Aorta (tissue), 5 donors: Measurements from ENCODE around the gene TMOD2. TPM values are rescaled to one million over a fixed set of nuclear protein-coding genes. Genes with fewer than 3 reads are reported as not detected.
A peak's percentile ranks its signal among the peaks of the same experiment; 100 is the strongest.
"Not testable (repeated sequence)": the region's sequence is repeated elsewhere in the genome, so short reads cannot be mapped to it uniquely, and the experiment has no call there.

ENCODE experiments used
- ATAC-seq: fragments of 200-7000 bp; cut with Tn5 transposase; one replicate; pipeline ENCODE4 v1.9.1; 2022; ENCODE audit warnings: moderate library complexity; ENCODE audit not compliant: low FRiP score
- DNase-seq, 2 donors: peaks; one replicate each; pipeline ENCODE4 v3.0.0-alpha.2; 2020
- H3K27ac ChIP-seq, 2 donors: one replicate each; pipeline ENCODE4 v1.5.1; 2013; ENCODE audit warnings: low read length in 2 of 2, mild to moderate bottlenecking in 2 of 2, moderate library complexity in 2 of 2, control low read depth in 1 of 2, inconsistent platforms in 1 of 2, low read depth in 1 of 2
- H3K27me3 ChIP-seq, 2 donors: one replicate each; pipeline ENCODE4 v1.6.1; 2013; ENCODE audit warnings: control low read depth in 1 of 2, low read length in 1 of 2, mild to moderate bottlenecking in 1 of 2, moderate library complexity in 1 of 2; ENCODE audit not compliant: insufficient read depth in 2 of 2, control insufficient read depth in 1 of 2
- H3K36me3 ChIP-seq, 2 donors: one replicate each; pipeline ENCODE4 v1.6.1; 2013; ENCODE audit warnings: control low read depth in 1 of 2, low read length in 1 of 2, mild to moderate bottlenecking in 1 of 2; ENCODE audit not compliant: insufficient read depth in 2 of 2, control insufficient read depth in 1 of 2
- H3K4me1 ChIP-seq, 2 donors: one replicate each; pipeline ENCODE4 v1.6.1; 2013; ENCODE audit warnings: low read length in 2 of 2, control low read depth in 1 of 2, mild to moderate bottlenecking in 1 of 2, moderate library complexity in 1 of 2; ENCODE audit not compliant: insufficient read depth in 2 of 2, control insufficient read depth in 1 of 2
- H3K4me3 ChIP-seq, 2 donors: one replicate each; pipeline ENCODE4 v1.5.1; 2013; ENCODE audit warnings: low read length in 2 of 2, control low read depth in 1 of 2, mild to moderate bottlenecking in 1 of 2
- H3K9me3 ChIP-seq: one replicate; pipeline ENCODE4 v1.6.1; 2013; ENCODE audit warnings: mild to moderate bottlenecking, low read length; ENCODE audit not compliant: control insufficient read depth
- WGBS, 2 donors: extraction: QIAGEN DNeasy Blood & Tissue Kit; methylation state at CpG; one replicate each; pipeline ENCODE4 v1.1.7; 2013; 5-methylcytosine and 5-hydroxymethylcytosine counted together
- intact Hi-C, 2 donors: fragments of 100-400 bp; cut with DNase I; formaldehyde crosslinking; loops; one replicate each; pipeline versions ENCODE4 v1.14.2 to v1.15.0; 2022
- polyA plus RNA-seq, 2 donors: library from polyadenylated mRNA; stranded (reverse); fragments of 200-250 nt; gene quantifications; one replicate each; pipeline ENCODE4 v1.2.3, GENCODE V29; 2013
- total RNA-seq, 2 donors: library from RNA; stranded (reverse); fragmentation: NEBNext Ultra II Directional; extraction: Animal tissue kit (Norgen Biotek cat#: 25700); gene quantifications; one replicate each; pipeline ENCODE4 v1.2.1, GENCODE V29; 2021
- donor health status: healthy with polysubstance abuse.
- donor health status: Bipolar disorder and iron deficiency.
- donor health status: DM: no; HTN: no; CAD: no.
- donor health status: DM: no; HTN: no; CAD: no.
- donor health status: DM: yes; HTN: yes; CAD: no.

The TMOD2 gene
- total and polyA plus RNA-seq, 4 donors: 2.3 to 33.1 (median 11.8) TPM

- no peaks in the 10 kb centered on the region for H3K9me3 ChIP-seq
- intact Hi-C loops: loop anchor here (2.0 kb wide), 1 partner anchor 125 kb away; no protein-coding TSS in a partner anchor
- WGBS, 2 donors: 55 to 60% methylated on average over 11 of the region's 11 CpGs
- H3K27me3 ChIP-seq: no peaks in the 10 kb centered on the region
- DNase-seq (no peak), ATAC-seq (peak; percentile 86)
- H3K4me3 ChIP-seq: no peak overlapping the region
- no peaks in the 10 kb centered on the region for H3K4me1 ChIP-seq
- H3K36me3 ChIP-seq: peaks cover 0 to 5% of the 10 kb centered on the region in 2 donors
- H3K27ac ChIP-seq: no peak overlapping the region
Measured at GRCh38 chr15:51775967-51776816, 24.8 kb downstream of the TMOD2 start.

- Histone ChIP-seq H3K4me1 (no peaks in the 10 kb centered on the region), H3K9me3 (no peaks in the 10 kb centered on the region), H3K27me3 (no peaks in the 10 kb centered on the region), H3K4me3 (no peak overlapping the region), H3K27ac (no peak overlapping the region), H3K36me3 (peaks cover 0 to 7% of the 10 kb centered on the region in 2 donors)
- DNase-seq (peak in 1 of 2 donors; percentile 57), ATAC-seq (peak; percentile 91)
- intact Hi-C loops: loop anchor here (2.0 kb wide), 1 partner anchor 126 kb away; no protein-coding TSS in a partner anchor
- 53 to 55% methylated on average over 6 of the region's 6 CpGs for WGBS, 2 donors
Measured at GRCh38 chr15:51776952-51777569, 25.7 kb downstream of the TMOD2 start.

DNA sequence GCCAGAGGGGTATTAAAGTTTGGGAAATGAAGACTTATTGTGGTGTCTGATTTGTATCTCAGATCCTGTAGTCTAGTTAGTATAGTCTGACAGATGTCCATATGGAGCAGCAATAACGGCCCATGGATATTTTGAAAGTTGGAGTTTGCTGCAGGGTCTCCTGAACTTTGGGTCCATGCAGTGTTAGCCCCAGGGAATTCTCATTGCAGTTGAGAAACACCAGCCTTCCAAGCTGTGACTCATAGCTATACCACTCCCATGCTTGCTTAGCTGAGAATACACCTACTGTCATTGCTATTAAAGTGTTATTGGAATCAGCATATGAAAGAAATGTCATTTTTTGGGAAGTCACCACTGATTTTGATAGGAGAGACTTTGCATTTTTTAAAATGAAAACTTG lies 29.2 kb downstream of the TMOD2 start:
- Histone ChIP-seq H3K27me3 (no peaks in the 10 kb centered on the region), H3K9me3 (no peaks in the 10 kb centered on the region), H3K27ac (no peak overlapping the region), H3K36me3 (peaks cover 5 to 8% of the 10 kb centered on the region in 2 donors), H3K4me1 (no peaks in the 10 kb centered on the region), H3K4me3 (no peak overlapping the region)
- intact Hi-C loops: no loop called here
- WGBS, 2 donors: 76 to 89% methylated on average over 1 of the region's 1 CpG
- no peak for ATAC-seq
- no peak for DNase-seq

GRCh38 chr15:51781506-51781905 lies 30.1 kb downstream of the TMOD2 start:
- intact Hi-C loops: no loop called here
- Histone ChIP-seq H3K4me1 (no peaks in the 10 kb centered on the region), H3K9me3 (no peaks in the 10 kb centered on the region), H3K27me3 (no peaks in the 10 kb centered on the region), H3K4me3 (no peak overlapping the region), H3K27ac (no peak overlapping the region), H3K36me3 (peaks cover 5 to 8% of the 10 kb centered on the region in 2 donors)
- 53 to 95% methylated on average over 2 of the region's 2 CpGs for WGBS, 2 donors
- no peak for DNase-seq
- no peak for ATAC-seq

GRCh38 chr15:51782357-51782896 lies 31.0 kb downstream of the TMOD2 start:
- ATAC-seq: no peak
- no peak overlapping the region for H3K4me3 ChIP-seq
- H3K9me3 ChIP-seq: no peaks in the 10 kb centered on the region
- no peak overlapping the region for H3K27ac ChIP-seq
- H3K36me3 ChIP-seq: peaks cover 5 to 8% of the 10 kb centered on the region in 2 donors
- H3K27me3 ChIP-seq: no peaks in the 10 kb centered on the region
- no peaks in the 10 kb centered on the region for H3K4me1 ChIP-seq
- 81 to 86% methylated on average over 7 of the region's 7 CpGs for WGBS, 2 donors
- intact Hi-C loops: no loop called here
- no peak for DNase-seq

GRCh38 chr15:51783967-51784366 lies 32.6 kb downstream of the TMOD2 start:
- DNase-seq (no peak), ATAC-seq (no peak)
- Histone ChIP-seq H3K27ac (no peak overlapping the region), H3K4me1 (no peaks in the 10 kb centered on the region), H3K36me3 (peaks cover 5 to 8% of the 10 kb centered on the region in 2 donors), H3K4me3 (no peak overlapping the region), H3K9me3 (no peaks in the 10 kb centered on the region), H3K27me3 (no peaks in the 10 kb centered on the region)
- WGBS, 2 donors: 83 to 87% methylated on average over 3 of the region's 3 CpGs
- intact Hi-C loops: no loop called here

DNA sequence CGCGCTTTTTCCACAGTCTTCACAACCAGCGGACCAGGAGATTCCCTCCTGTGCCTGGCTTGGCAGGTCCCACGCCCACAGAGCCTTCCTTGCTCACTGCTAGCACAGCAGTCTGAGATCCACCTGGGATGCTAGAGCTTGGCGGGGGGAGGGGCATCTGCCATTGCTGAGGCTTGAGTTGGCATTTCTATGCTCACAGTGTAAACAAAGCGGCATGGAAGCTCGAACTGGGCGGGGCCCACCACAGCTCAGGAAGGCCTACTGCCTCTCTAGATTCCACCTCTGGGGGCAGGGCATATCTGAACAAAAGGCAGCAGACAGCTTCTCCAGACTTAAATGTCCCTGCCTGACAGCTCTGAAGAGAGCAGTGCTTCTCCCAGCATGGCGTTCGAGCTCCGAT lies 35.7 kb downstream of the TMOD2 start:
- WGBS, 2 donors: 96% methylated on average over 11 of the region's 11 CpGs
- H3K4me1 ChIP-seq, ATAC-seq, H3K9me3 ChIP-seq, intact Hi-C loops, H3K4me3 ChIP-seq, H3K27me3 ChIP-seq, H3K36me3 ChIP-seq, DNase-seq, H3K27ac ChIP-seq: not testable (repeated sequence)

DNA sequence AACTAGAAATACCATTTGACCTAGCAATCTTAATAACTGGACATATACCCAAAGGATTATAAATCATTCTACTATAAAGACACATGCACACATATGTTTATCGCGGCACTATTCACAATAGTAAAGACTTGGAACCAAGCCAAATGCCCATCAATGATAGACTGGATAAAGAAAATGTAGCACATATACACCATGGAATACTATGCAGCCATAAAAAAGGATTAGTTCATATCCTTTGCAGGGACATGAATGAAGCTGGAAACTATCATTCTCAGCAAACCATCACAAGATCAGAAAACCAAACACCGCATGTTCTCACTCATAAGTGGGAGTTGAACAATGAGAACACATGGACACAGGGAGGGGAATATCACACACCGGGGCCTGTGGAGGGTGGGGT lies 41.1 kb downstream of the TMOD2 start:
- H3K36me3 ChIP-seq, DNase-seq, intact Hi-C loops, H3K9me3 ChIP-seq, H3K27me3 ChIP-seq, ATAC-seq, H3K4me3 ChIP-seq, H3K27ac ChIP-seq, H3K4me1 ChIP-seq: not testable (repeated sequence)
- 93 to 95% methylated on average over 4 of the region's 4 CpGs for WGBS, 2 donors
